HG03521 (cell line): ENCODE measurements around the gene PIF1.
"Not testable (repeated sequence)": the region's sequence is repeated elsewhere in the genome, so short reads cannot be mapped to it uniquely, and the experiment has no call there.

Experiments used
- ATAC-seq: cut with Tn5 transposase; IDR thresholded peaks from one replicate; pipeline ENCODE4 v1.9.1; 2021; ENCODE audit warnings: mild to moderate bottlenecking, moderate library complexity; ENCODE audit not compliant: unreplicated experiment

Gene PIF1

DNA sequence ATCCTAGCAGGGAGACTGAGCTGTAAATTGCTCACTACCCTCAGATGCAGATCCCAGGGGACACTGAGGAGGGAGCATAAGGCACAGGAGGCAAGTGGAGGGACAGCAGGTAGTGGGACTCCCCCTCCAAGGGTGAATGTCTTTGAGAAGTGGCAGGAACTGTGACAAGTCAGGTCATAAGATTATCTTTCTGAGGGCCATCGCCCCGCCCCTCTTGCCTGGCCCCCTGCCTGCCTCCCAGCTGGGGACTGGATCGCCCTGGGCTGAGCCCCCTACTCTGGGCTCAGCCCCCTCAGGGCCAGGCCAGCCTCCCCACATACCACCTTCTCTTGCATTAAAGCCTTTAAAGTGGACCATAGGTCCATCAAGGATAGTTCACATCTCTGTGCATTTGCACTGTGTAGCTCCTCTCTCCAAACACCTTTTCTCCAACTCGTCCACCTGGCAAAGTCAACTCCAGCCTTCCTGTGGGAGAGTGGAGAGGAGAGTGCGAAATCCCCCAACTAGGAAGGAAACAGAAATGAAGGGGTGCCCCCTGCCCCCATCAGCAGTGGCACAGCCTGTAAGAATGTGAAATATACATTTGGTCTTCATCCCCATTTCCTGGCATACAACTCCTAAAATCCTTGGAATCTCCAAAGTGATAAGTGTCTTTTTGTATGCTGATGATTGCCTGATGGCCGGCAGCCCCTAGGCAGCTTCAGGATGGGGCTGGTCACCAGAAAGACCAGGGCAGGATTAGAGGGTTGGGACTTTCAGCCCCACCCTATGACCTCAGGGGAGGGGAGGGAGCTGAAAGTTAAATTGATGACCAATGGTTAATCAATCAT, 14.7 kb downstream of the PIF1 start:
- ATAC-seq: no peak

DNA sequence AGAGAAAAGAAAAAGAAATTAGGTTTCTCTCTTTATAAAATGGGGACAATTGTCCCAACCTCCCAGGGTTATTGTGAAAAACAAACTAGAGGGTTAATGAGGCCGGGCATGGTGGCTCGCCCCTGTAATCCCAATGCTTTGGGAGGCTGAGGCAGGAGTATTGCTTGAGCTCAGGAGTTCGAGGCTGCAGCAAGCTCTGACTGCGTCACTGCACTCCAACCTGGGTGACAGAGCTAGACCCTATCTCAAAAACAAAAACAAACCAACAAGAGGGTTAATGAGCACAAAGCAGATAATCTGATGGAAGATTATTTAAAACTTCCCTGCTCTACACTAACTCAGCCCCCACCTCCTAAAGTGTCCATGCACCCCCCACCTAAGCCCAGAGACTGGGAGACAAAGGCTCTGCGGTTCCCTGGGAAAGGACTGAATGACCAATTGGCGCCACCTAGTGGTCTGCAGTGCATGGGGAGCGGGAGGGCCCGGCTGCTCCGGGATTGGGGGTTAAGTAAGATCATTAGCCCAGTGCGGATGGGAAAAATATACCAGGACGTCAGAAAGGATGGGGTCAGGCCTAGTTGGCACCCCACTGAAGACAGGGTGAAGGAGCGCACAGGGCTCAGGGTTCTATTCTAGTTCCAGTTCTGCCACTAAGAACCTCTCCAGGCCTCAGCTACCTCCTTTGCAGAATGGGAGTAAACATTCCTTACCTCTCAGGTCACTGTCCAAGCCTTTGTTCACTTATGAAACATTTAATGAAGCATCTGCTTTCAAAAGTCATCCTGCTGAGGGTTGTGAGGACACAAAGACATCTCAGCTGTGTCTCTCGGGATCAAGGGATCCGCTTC, 15.6 kb downstream of the PIF1 start:
- ATAC-seq: no peak

DNA sequence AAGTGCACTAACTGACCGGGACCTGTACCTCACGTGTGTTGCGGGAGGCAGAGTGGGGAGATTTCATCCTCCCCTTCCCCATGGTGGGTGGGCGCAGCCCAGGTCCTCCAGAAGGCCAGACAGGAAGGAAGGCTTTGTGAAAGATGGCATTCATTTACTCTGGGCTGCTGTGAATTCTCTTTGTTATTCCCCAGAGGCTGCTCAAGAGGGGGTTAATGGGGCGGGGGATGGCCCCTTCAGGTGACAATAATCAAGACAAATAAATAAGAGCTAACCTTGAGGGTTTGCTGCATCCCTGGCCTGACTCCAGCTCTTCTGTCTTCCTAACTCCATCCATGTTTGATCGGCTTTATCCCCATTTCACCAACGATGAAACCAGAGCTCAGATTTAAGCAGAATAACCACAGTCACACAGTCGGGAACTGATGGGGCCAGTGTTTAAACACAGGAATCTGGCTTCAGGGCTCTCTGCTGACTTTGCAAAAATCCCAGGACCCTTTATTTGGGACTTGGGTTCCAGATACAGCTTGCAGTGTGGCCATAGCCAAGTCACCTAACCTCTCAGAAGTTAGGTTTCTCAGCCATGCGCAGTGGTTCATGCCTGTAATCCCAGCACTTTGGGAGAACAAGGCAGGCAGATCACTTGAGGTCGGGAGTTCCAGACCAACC, 16.5 kb downstream of the PIF1 start:
- no peak for ATAC-seq

DNA sequence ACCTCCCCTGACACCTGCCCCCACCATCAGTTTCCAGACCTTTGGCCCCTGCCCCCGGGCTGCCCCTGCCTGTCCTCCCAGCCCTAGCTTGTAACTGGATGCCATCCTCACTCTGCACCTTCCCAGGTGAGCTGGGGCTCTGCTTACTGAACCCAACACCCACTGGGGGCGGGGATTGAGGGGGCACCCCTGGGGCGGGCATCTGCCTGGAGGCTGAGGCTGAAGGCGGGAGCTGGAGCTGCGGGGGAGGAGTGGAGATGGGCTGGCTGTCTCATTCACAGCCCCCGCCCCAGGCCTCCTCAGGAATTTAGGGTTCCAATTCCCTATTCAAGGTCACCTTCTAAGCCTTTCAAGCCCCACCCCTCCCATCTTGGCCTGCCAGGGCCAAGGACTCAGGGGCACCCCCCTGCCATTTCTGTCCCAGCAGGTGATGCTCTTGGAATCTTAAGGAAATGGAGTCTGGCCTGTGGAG, 17.7 kb downstream of the PIF1 start:
- no peak for ATAC-seq

DNA sequence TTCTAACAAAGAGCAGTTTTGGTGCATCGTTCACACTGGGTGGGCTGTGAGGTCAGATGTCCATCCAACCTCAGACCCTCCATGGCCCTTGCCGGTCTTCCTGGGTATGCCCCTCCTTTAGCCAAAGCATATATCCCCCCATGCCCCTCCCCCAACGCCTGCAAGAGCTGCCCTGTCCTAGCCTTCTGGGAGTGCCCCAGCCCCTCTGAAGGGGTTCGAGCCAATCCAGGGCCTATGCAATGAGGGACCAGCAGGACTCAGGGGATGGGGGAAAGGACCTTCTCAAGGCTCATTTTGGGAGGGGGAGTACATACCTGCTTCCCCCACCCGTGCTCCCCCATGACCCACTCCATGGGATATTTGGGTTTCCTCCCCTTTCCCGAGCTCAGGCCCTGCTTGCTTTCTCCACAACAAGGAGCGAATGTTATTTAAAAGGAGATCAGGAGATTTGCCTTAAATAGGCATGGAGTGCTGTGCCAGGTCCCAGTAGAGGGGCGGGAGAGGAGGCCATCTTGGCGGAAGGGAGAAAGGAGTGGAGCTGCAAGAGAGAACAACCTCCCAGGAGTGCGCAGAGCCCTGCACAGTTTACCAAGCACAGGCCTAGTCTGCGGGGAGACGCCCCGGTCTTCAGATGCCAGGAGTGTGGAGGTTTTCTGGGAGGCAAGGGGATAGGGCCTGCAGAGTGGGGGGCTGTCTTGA, 18.2 kb downstream of the PIF1 start:
- no peak for ATAC-seq

DNA sequence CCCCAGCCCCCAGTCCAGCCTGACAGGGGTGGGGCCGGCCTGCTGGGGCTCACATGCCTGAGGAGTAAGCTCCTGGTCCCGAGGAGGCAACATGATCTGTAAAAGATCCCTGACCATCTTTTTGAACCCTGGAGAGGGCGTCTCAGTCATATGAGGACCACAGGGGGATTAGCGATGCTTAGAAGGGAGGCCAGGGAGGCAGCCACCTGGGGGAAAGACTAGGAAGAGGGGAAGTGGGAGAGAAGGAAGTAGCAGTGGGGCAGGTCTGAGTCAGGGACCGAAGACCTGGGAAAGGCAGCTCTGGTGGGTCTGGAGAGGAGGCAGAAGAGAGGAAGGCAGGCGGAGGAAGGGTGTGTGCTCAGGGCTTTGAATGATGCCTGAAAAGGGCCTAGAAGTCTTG, 18.9 kb downstream of the PIF1 start:
- no peak for ATAC-seq

DNA sequence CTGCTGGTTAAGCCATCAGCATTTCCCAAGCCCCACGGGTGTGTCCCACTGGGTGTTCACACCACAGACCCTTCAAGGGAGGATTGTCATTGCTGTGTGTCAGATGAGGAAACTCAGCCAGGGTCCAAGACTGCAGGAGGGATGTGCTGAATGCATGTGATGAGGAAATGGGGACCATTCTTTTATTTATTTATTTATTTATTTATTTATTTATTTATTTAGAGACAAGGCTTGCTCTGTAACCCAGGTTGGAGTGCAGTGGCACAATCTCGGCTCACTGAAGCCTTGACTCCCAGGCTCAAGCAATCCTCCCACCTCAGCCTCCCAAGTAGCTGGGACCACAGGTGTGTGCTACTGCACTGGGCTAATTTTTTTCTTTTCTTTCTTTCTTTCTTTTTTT, 20.8 kb downstream of the PIF1 start:
- no peak for ATAC-seq

DNA sequence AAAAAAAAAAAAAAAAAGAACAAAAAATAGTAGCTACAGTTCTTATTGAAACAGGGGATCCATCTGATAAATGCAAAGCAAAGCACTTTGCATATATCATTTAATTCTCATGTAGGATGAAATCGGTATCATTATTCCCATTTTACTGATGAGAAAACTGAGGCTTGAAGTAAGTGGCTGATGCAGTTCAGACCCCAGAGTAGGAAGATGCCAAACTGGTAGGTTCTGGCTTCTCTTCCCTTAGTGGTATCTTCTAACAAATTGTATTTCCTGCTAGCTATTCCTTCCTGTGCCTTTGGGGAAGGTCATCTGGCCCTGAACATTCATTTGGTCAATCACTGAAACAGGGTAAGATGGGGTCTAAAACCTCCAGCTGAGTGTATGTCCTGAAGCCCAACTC, 21.9 kb downstream of the PIF1 start:
- ATAC-seq: no peak

DNA sequence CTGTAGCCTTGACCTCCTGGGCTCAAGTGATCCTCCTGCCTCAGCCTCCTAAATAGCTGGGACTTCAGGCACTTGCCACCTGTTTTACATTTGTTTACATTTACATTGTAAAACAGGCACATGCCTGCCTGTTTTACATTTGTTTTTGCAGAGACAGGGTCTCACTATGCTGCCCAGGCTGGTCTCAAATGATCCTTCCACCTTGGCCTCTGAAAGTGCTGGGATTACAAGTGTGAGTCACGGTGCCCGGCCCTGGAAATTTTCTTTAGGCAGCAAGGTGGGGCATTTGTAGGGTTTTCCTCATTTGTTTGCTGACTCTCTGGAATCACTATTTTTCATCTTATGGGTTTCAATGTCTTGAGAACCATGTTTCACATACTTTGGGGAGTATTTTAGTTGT, 25.0 kb downstream of the PIF1 start:
- ATAC-seq: no peak

DNA sequence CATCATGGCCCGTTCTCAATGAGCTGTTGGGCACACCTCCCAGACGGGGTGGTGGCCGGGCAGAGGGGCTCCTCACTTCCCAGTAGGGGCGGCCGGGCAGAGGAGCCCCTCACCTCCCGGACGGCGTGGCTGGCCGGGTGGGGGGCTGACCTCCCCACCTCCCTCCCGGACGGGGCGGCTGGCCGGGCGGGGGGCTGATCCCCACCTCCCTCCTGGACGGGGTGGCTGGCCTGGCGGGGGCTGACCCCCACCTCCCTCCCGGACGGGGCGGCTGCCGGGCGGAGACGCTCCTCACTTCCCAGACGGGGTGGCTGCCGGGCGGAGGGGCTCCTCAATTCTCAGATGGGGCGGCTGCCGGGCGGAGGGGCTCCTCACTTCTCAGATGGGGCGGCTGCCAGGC, 26.5 kb downstream of the PIF1 start:
- not testable (repeated sequence) for ATAC-seq

DNA sequence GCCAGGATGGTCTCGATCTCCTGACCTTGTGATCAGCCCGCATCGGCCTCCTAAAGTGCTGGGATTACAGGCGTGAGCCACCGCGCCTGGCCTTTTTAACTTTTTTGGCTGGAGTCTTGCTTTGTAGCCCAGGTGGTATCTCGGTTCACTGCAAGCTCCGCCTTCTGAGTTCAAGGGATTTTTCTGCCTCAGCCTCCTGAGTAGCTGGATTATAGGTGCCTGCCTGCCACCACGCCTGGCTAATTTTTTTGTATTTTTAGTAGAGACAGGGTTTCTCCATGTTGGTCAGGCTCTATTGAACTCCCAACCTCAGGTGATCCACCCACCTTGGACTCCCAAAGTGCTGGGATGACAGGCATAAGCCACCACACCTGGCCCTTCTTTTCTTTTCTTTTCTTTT, 29.5 kb downstream of the PIF1 start:
- ATAC-seq: not testable (repeated sequence)

DNA sequence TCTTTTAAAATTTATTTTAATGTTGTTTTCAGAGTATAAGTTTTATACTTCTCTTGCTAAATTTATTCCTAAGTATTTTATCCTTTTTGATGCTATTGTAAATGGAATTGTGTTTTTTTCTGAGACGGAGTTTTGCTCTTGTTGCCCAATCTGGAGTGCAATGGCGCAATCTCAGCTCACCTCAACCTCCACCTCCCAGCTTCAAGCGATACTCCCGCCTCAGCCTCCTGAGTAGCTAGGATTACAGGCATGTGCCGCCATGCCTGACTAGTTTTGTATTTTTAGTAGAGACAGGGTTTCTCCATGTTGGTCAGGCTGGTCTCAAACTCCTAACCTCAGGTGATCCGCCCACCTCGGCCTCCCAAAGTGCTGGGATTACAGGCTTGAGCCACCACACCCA, 30.1 kb downstream of the PIF1 start:
- not testable (repeated sequence) for ATAC-seq

DNA sequence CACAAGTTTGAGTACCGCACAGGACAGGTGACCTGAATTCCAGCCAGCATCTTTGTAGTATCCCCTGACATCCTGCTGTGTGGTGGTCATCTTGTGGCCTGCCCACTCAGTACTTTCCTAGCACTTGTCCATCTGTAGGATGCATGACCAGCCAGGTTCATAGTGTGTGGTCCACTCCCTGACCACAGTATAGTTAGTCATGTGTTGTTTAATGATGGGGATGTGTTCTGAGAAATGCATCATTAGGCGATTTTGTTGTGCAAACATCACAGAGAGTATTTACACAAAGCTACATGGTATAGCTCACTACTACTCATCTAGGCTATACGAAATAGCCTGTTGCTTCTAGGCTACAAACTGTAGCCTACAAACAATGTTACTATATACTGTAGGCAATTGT, 33.2 kb downstream of the PIF1 start:
- no peak for ATAC-seq

DNA sequence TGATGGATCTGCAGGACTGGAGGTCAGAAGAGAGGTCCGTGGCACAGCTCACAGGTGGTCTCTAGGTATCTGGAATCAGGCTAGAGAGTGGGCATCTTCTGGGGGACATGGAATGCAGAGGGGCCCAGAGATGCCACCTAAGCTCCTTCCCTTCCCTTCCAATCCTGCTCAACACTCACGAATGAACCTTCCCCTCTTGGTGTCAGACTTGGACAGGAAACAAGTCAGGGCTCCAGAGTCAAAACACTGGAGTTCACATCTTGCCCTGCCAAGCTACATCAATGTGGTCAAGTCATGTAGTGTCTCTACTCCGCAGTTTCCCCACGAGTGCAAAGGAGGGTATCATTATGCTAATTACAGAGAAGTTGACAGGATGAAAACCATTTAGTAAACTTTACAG, 34.0 kb downstream of the PIF1 start:
- ATAC-seq: no peak

DNA sequence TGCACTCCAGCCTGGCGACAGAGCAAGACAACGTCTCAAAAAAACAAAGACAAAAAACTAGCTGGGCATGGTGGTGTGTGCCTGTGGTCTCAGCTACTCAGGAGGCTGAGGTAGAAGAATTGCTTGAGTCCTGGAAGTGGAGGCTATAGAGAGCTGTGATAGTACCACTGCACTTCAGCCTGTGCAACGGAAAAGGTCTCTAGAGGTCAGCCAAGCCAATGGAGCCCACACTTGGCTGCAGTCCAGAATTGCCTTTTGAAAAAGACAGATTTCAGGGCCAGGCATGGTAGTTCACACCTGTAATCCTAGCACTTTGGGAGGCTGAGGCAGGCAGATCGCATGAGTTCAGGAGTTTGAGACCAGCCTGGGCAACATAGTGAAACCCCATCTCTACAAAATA, 41.7 kb downstream of the PIF1 start:
- ATAC-seq: no peak

DNA sequence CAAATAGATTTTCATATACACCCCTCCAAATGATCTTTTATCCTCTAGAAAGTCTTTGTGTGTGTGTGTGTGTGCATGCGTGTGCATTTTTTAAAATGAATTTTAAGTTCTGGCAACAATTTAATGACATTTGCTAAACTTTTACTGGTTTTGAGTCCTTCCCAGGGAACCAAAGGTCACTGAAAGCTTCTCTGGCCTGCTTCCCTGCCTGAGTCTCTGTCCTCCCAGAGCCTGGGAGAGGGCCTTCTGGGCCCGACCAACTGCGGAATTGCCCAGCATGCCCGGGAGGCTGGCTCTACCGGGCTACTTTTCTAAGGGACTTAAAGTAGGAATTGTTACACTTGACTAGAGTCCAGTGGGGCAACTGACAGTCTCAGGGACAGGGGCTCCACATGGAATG, 42.7 kb downstream of the PIF1 start:
- ATAC-seq: no peak

DNA sequence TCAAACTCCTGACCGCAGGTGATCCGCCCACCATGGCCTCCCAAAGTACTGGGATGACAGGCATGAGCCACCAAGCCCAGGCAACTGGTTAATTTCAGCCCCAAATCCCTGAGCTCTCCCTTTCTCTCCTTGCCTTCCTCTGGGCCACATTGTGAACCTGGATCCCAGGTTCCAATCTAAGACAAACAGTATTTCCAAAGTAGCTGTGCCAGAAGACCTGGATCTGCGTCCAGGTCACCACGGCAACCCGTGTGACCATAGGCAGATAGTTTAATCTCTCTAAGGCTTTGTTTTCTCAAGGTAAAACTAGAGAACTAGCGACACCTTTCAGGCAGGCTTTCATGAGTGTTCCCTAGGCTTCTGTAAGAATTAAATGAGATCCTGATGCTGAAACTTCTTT, 44.1 kb downstream of the PIF1 start:
- ATAC-seq: no peak

DNA sequence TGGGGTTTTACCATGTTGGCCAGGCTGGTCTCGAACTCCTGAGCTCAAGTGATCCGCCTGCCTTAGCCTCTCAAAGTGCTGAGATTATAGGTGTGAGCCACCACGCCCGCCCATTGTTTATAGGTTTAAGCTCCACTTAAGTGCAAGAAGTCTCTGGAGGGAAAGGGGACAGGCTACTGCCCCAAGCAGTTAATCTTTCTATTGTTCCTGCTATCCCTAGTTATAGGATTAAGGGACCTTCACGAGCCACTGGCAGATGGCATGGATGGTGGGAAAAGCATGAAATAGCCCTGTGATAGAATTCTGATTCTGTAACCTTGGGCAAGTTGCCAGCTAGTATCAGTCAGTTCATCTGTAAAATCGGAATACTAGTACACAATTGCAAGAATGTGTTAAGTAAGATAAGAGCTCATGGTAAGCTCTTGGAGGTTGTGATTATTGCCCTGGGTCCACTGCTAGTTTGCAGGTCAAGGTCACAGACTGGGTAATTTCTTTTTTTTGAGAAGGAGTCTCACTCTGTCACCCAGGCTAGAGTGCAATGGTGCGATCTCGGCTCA, 44.8 kb downstream of the PIF1 start:
- ATAC-seq: no peak

DNA sequence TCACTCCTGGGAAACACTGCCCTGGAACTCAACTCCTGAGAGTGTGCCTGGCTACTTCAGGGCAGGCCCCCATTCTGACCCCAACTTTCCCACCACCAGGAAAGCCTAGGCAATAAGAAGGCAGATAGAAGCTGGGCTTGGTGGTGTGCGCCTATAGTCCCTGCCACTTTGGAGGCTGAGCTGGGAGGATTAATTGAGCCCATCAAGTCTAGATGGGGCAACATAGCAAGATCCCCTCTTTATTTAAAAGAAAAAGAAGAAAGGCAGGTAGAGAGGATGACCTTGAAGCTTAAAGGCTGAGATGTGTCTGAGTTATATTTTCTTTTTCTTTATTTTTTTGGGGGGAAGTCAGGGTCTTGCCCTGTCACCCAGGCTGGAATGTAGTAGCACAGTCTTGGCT, 45.8 kb downstream of the PIF1 start:
- no peak for ATAC-seq

DNA sequence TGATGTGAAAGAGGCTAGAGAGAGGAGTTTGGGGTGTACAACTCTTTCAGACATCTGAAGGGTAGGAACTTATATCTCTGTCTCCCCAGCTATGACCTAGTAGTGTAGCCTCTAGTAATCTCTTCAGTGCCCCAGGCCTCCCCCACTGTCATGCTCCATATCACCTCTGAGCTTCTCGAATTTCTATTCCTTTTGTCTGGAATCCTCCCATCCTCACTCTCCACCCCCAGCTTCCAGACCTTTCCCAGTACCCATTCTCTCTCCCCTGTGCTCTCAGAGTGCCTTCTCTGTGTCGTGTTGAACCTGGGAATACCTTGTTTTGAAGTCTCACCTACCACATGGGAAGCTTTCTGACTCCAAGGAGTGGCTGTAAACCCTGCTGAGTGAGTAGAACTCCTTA, 46.4 kb downstream of the PIF1 start:
- ATAC-seq: no peak

DNA sequence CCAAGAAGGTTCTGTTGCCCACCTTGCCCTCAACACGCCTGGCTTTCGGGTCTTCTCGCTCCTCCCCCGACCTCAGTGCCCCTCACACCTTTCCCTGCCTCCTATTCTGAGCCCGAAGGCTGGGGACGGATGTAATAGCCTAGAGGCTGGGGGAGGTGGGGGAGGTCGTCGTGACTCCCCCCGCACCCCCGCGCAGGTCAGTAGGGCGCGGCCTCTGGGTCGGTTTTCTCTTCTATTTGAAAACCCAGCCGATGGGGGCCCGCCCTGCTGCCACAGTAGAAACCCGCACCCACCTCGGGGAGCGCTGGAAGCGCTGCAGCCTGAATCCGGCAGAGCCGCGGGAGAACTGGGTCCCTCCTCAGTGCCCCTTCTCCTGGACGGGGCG, 49.1 kb downstream of the PIF1 start:
- no peak for ATAC-seq
